Measurements from ENCODE around the gene PADI6. TPM values are rescaled to one million over a fixed set of nuclear protein-coding genes. Genes with fewer than 3 reads are reported as not detected.

PADI6 gene
- total RNA-seq, 2 donors from 2014 or later: 0.12 TPM; not detected in 1

- Mint-ChIP-seq H3K4me1 (peaks cover 7% of the 10 kb centered on the region), H3K27ac (no peak overlapping the region), H3K4me3 (no peak overlapping the region), H3K27me3 (no peaks in the 10 kb centered on the region), H3K36me3 (ENCODE audit: low read depth) (peaks cover 4% of the 10 kb centered on the region)
- DNase-seq (peak; percentile 55 to 75 (median 65)), ATAC-seq (peak; percentile 87)
- H3K9me3 ChIP-seq (ENCODE audit: control insufficient read depth, low read length, poor library complexity, severe bottlenecking): no peaks in the 10 kb centered on the region
These were observed 47.8 kb downstream of the PADI6 start for GRCh38 chr1:17419626-17420328.

DNA sequence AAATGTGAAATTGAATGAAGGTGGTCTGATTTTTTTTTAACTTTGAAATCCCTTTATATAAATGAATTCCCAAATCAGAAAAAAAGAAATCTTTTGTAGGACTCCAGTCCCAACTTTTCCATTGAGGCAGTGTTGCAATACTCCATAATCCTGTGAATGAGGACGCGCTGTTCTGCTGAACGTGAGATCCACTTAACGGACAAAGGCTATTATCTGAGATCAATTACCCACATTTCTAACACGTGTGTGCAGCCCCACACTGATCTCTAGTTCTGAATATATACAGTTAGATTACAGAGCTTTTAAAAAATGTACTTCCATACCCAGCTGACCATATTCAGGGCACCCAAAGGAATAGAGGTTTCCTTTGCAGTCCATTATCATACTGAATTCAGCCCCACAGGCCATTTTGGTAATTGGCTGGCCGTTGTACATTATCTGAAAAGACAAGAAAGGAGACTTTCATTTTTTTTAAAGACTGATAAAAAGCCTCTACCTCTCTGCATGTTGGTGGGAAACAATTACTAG is 48.5 kb downstream of the PADI6 start:
- Mint-ChIP-seq H3K36me3 (ENCODE audit: low read depth) (peaks cover 8% of the 10 kb centered on the region), H3K4me1 (peaks cover 9% of the 10 kb centered on the region), H3K27me3 (no peaks in the 10 kb centered on the region), H3K4me3 (no peak overlapping the region), H3K27ac (no peak overlapping the region)
- DNase-seq (no peak), ATAC-seq (no peak)
- H3K9me3 ChIP-seq (ENCODE audit: control insufficient read depth, low read length, poor library complexity, severe bottlenecking): no peaks in the 10 kb centered on the region

DNA sequence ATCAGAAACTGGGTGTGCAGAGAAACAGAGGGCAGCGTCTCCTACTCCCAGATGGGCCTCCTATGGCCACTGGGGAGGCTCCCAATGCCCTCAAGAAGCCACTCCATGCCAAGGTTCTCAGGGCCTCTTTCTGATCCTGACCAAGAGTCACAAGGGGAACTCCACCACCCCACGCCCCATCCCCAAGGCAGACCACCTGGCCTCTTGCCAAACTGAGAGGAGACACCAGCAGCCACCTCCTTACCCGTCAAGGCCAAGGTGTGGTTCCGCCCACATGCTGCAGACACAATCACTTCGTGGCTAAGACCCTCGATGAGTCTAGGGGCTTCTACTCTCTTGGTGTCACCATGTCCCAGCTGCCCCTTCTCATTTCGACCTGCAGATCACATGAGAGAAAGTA is 50.5 kb downstream of the PADI6 start:
- no peaks in the 10 kb centered on the region for H3K9me3 ChIP-seq (ENCODE audit: control insufficient read depth, low read length, poor library complexity, severe bottlenecking)
- no peak overlapping the region for H3K4me3 Mint-ChIP-seq
- no peak for DNase-seq
- no peak for ATAC-seq
- H3K36me3 Mint-ChIP-seq (ENCODE audit: low read depth): peaks cover 8% of the 10 kb centered on the region
- no peaks in the 10 kb centered on the region for H3K27me3 Mint-ChIP-seq
- H3K27ac Mint-ChIP-seq: peak overlapping the region; percentile 19
- H3K4me1 Mint-ChIP-seq: peaks cover 9% of the 10 kb centered on the region

- Mint-ChIP-seq H3K36me3 (ENCODE audit: low read depth) (peaks cover 8% of the 10 kb centered on the region), H3K4me3 (no peak overlapping the region), H3K27me3 (no peaks in the 10 kb centered on the region), H3K4me1 (peaks cover 9% of the 10 kb centered on the region), H3K27ac (no peak overlapping the region)
- no peaks in the 10 kb centered on the region for H3K9me3 ChIP-seq (ENCODE audit: control insufficient read depth, low read length, poor library complexity, severe bottlenecking)
- no peak for DNase-seq
- ATAC-seq: no peak
These were observed 51.8 kb downstream of the PADI6 start for GRCh38 chr1:17423781-17424245.

DNA sequence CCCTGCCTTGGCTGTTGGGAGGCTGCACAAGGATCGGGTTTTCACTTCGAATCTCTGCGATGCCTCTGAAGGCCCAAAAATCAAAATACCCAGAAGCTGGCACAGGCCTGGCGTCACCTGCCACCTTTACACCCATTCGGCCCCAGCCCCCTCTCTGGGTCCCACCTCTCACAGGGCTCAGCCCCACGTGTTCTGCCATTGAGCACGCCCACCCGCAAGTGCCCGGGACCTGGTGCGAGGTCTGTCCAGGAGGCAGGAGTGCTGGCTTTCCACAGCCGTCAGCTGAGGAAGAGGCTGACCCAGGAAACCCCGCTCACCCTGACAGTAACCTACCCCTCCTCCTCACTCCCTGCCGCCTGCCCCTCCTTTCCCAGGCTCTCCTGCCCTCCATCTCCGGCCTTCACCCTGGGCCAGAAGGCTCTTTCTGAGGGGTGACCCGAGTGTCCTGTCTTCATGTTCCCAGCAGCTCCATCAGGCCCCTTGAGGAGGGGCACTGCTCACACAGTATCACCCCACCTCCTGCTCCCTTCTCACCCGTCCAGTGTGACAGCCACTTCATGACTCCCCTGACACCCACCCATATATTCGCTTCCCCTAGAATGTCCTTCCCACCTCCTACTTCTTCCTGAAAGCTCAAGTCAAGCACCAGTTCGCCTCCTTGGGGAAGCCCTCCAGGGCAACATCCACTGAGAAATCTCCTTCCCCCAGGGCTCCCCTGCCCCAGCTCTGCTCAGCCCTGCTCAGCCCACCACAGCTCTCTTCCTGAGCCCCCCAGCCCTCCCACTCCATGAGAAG is 54.0 kb downstream of the PADI6 start:
- Mint-ChIP-seq H3K27ac (peak overlapping the region; percentile 16), H3K27me3 (no peaks in the 10 kb centered on the region), H3K36me3 (ENCODE audit: low read depth) (peaks cover 7% of the 10 kb centered on the region), H3K4me1 (peaks cover 14% of the 10 kb centered on the region), H3K4me3 (no peak overlapping the region)
- no peak for ATAC-seq
- no peak for DNase-seq
- H3K9me3 ChIP-seq (ENCODE audit: control insufficient read depth, low read length, poor library complexity, severe bottlenecking): no peaks in the 10 kb centered on the region

DNA sequence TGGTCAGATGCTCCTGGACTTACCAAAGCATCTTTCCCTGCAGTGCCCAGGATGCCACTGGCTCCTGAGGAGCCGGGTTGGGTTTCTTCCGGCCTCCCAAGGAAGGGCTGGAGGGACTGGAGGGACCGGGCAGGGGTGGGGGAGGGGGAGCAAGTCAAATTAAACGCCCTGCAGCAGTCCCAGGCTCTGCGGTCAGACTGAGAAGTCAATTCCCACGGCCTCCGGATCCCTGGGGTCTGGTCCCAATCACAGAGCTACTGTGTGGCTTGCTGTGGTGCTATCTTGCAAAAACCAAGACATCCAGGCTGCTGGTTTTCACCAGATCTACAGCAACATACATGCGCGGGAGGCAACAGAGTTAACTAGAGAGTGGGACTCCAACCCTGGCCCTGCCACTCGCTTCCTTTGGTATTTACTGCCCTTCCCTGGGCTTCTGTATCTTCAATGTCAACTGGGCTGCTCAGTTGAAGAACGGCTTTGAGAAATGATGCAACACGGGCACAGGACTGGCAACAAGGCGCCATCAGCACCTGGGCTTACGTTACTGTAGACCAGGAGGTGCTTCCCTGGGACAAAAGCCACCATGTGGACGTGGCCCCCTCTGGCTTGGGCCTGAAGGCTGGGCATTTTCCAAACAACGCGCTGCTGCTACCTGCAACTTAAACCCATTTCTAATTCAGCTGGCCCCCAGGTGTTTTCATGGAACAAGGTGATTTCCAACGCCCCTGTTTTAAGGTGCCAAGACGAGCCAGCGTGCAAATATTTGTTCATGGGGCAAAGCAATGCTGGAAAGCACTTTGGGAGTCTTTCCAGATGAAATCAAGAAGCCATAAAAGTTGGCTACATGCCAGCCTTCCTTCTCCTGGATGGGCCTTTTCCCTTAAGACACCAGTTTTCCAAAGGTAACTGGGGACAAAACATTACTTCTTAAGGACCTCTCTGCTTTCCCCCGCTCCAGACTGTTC is 56.0 kb downstream of the PADI6 start:
- H3K4me1 Mint-ChIP-seq: peaks cover 17% of the 10 kb centered on the region
- peaks cover 4% of the 10 kb centered on the region for H3K36me3 Mint-ChIP-seq (ENCODE audit: low read depth)
- no peaks in the 10 kb centered on the region for H3K27me3 Mint-ChIP-seq
- H3K9me3 ChIP-seq (ENCODE audit: control insufficient read depth, low read length, poor library complexity, severe bottlenecking): no peaks in the 10 kb centered on the region
- no peak for DNase-seq
- no peak overlapping the region for H3K27ac Mint-ChIP-seq
- no peak for ATAC-seq
- H3K4me3 Mint-ChIP-seq: no peak overlapping the region

DNA sequence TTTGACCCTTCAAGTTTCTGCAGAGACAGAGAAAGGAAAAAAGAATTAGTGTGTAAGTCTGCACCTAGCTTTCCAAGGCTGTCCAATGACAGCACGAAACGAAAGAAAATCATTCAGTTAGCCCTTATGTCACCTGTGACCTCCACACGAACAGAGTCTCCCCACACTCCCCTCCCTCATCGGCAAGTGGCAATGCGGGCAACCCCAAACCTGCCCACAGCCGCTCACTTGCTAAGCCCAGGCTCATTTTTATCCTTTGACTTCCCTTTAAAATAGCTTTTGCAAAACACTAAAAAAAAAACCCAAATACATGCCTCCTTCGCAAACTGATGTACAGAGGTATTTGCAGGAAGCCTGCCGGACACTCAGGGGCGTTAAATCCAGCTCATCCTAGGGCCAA is 57.2 kb downstream of the PADI6 start:
- ATAC-seq: no peak
- H3K27me3 Mint-ChIP-seq: no peaks in the 10 kb centered on the region
- peaks cover 19% of the 10 kb centered on the region for H3K4me1 Mint-ChIP-seq
- no peak overlapping the region for H3K27ac Mint-ChIP-seq
- DNase-seq: no peak
- H3K9me3 ChIP-seq (ENCODE audit: control insufficient read depth, low read length, poor library complexity, severe bottlenecking): no peaks in the 10 kb centered on the region
- H3K4me3 Mint-ChIP-seq: no peak overlapping the region
- H3K36me3 Mint-ChIP-seq (ENCODE audit: low read depth): peaks cover 4% of the 10 kb centered on the region

DNA sequence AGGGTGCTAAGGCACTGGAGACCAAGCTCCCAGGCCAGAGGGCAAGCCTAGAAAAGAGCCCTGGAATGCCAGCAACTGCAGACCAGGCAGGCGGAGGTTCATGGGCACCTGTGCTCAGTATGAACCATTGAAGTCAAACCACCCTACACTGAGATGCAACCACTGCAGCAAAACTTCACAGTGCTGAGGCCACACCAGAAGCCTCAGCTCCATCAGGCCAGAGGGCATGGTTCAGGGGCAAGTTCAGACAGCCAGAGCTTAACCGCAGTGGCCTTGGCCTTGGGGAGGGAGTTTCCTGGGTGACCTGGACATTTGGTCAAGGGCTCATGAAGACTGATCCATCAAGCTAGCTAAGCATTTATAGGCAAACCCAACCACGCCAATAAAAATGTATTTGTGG is 60.4 kb downstream of the PADI6 start:
- no peak overlapping the region for H3K4me3 Mint-ChIP-seq
- DNase-seq (no peak), ATAC-seq (no peak)
- H3K9me3 ChIP-seq (ENCODE audit: control insufficient read depth, low read length, poor library complexity, severe bottlenecking): no peaks in the 10 kb centered on the region
- H3K27me3 Mint-ChIP-seq: no peaks in the 10 kb centered on the region
- H3K36me3 Mint-ChIP-seq (ENCODE audit: low read depth): no peaks in the 10 kb centered on the region
- H3K27ac Mint-ChIP-seq: peak overlapping the region; percentile 80
- H3K4me1 Mint-ChIP-seq: peaks cover 25% of the 10 kb centered on the region

DNA sequence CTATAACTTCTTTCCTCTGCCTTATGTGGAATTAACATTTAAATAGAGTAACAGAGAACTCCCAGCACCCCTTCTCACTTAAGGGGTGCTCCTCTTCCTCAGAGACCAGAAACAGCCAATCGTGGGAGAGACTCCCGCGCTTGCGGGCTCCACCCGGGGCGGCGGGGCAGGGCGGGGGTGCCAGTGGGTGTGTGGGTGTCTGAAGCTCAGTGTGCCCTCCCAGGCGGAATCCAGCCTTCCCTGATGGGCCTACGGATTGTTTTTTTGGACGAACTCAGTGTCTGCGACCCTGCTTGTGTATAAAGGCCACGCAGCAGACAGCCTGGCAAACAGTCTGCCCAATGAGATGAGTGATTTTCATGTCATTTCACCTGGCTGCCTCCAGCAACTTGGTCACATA is 61.3 kb downstream of the PADI6 start:
- DNase-seq (no peak), ATAC-seq (no peak)
- Mint-ChIP-seq H3K27me3 (no peaks in the 10 kb centered on the region), H3K4me1 (peaks cover 25% of the 10 kb centered on the region), H3K27ac (peak overlapping the region; percentile 80), H3K4me3 (no peak overlapping the region), H3K36me3 (ENCODE audit: low read depth) (no peaks in the 10 kb centered on the region)
- no peaks in the 10 kb centered on the region for H3K9me3 ChIP-seq (ENCODE audit: control insufficient read depth, low read length, poor library complexity, severe bottlenecking)

GRCh38 chr1:17434016-17434415 is 62.0 kb downstream of the PADI6 start:
- H3K36me3 Mint-ChIP-seq (ENCODE audit: low read depth): no peaks in the 10 kb centered on the region

DNA sequence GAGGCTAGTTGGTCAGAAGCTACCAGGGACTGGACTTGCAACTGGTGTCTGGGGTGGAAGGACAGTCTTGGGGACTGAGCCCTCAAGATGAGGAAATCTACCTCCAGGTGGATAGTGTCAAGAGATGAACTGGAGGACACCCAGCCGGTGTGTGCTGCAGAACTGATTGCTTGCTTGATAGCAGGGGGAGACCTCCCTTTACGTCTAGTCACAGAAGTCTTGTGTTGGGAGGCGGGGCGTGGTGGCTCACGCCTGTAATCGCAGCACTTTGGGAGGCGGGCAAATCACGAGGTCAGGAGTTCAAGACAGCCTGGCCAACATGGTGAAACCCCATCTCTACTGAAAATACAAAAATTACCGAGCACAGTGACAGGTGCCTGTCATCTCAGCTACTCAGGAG is 62.6 kb downstream of the PADI6 start:
- peaks cover 25% of the 10 kb centered on the region for H3K4me1 Mint-ChIP-seq
- ATAC-seq: no peak
- DNase-seq: no peak
- H3K9me3 ChIP-seq (ENCODE audit: control insufficient read depth, low read length, poor library complexity, severe bottlenecking): no peaks in the 10 kb centered on the region
- H3K27ac Mint-ChIP-seq: peak overlapping the region; percentile 37
- no peak overlapping the region for H3K4me3 Mint-ChIP-seq
- H3K27me3 Mint-ChIP-seq: no peaks in the 10 kb centered on the region
- no peaks in the 10 kb centered on the region for H3K36me3 Mint-ChIP-seq (ENCODE audit: low read depth)

More at GRCh38 chr1:17434016-17434415, 62.0 kb downstream of the PADI6 start:
- ATAC-seq (no peak), DNase-seq (no peak)
- Mint-ChIP-seq H3K4me1 (peaks cover 28% of the 10 kb centered on the region), H3K4me3 (no peak overlapping the region), H3K27me3 (no peaks in the 10 kb centered on the region), H3K27ac (peak overlapping the region; percentile 37)
- H3K9me3 ChIP-seq (ENCODE audit: control insufficient read depth, low read length, poor library complexity, severe bottlenecking): no peaks in the 10 kb centered on the region

- H3K9me3 ChIP-seq (ENCODE audit: control insufficient read depth, low read length, poor library complexity, severe bottlenecking): no peaks in the 10 kb centered on the region
- Mint-ChIP-seq H3K36me3 (ENCODE audit: low read depth) (no peaks in the 10 kb centered on the region), H3K4me3 (peak overlapping the region; percentile 70), H3K27ac (peak overlapping the region; percentile 71), H3K27me3 (no peaks in the 10 kb centered on the region), H3K4me1 (peaks cover 27% of the 10 kb centered on the region)
- DNase-seq (no peak), ATAC-seq (no peak)
These were observed 64.6 kb downstream of the PADI6 start for GRCh38 chr1:17436380-17437174.

Measured in T-helper 17 cell (primary cell).